Lower lobe of right lung (tissue), 2 donors: ENCODE results near the gene FGR. TPM values are rescaled to one million over a fixed set of nuclear protein-coding genes. Genes with fewer than 3 reads are reported as not detected.

ENCODE experiments used
- ATAC-seq, 2 donors: fragments of 200-7000 bp; cut with Tn5 transposase; one replicate each; pipeline ENCODE4 v1.9.1; 2020 to 2022; ENCODE audit warnings: mild to moderate bottlenecking in 2 of 2, moderate library complexity in 2 of 2
- DNase-seq: peaks from one replicate; pipeline ENCODE4 v3.0.0-alpha.2; 2020
- H3K27ac ChIP-seq: fragments of 200-600 bp; one replicate; pipeline ENCODE4 v1.8.0; 2022
- H3K27me3 ChIP-seq: fragments of 200-600 bp; one replicate; pipeline ENCODE4 v1.8.0; 2022; ENCODE audit warnings: low read depth
- H3K36me3 ChIP-seq: fragments of 200-600 bp; one replicate; pipeline ENCODE4 v1.8.0; 2022; ENCODE audit warnings: mild to moderate bottlenecking
- H3K4me1 ChIP-seq: fragments of 200-600 bp; one replicate; pipeline ENCODE4 v1.8.0; 2022
- H3K4me3 ChIP-seq: fragments of 200-600 bp; one replicate; pipeline ENCODE4 v1.8.0; 2022; ENCODE audit warnings: mild to moderate bottlenecking
- H3K9me3 ChIP-seq: fragments of 200-600 bp; one replicate; pipeline ENCODE4 v1.8.0; 2022
- intact Hi-C: fragments of 100-400 bp; cut with DNase I; formaldehyde crosslinking; loops from one replicate; pipeline ENCODE4 v1.11.0; 2022
- total RNA-seq: library from RNA; stranded (reverse); fragmentation: NEBNext Ultra II Directional; extraction: Animal tissue kit (Norgen Biotek cat#: 25700); gene quantifications from one replicate; pipeline ENCODE4 v1.2.1, GENCODE V29; 2021
- TF ChIP-seq, protein P1 (sequence below): fragments of 200-600 bp; IDR thresholded peaks from one replicate; pipeline ENCODE4 v1.8.0; 2022; ENCODE audit warnings: antibody characterized with exemption, mild to moderate bottlenecking
- donor health status: DM: no; HTN: yes; CAD: no; lungs with severe emphysema.

The FGR gene
- total RNA-seq, 1 donor from 2014 or later: 193 TPM

DNA sequence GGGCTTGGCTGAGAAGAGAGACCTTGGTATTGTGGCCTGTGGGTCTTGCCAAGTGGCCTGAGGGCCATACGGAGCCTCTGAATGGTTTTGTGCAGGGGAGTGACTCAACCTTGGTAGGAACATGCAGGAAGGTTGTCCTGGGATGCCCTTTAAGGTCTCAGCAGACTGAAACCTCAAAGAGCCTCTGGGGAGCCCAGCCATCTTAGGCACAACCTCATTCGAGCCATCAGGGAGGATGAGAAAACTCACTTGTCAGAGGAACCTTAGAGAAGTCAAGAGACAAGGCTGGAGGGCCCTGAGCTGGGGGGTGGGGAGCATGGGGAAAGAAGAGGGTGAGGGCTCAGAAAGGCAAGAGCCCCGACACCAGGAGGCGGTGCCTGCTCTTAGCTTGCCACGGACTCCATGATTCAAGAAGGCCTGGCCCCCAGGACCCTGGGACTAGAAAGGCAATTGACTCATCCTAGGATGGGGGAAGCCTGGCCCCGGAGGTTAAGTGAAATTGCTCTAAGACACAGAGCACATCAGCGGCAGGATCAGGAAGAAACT lies 24.0 kb upstream of the FGR start:
- ATAC-seq: no peak
- H3K4me3 ChIP-seq: peak overlapping the region; percentile 63
- TF ChIP-seq, protein P1, sequence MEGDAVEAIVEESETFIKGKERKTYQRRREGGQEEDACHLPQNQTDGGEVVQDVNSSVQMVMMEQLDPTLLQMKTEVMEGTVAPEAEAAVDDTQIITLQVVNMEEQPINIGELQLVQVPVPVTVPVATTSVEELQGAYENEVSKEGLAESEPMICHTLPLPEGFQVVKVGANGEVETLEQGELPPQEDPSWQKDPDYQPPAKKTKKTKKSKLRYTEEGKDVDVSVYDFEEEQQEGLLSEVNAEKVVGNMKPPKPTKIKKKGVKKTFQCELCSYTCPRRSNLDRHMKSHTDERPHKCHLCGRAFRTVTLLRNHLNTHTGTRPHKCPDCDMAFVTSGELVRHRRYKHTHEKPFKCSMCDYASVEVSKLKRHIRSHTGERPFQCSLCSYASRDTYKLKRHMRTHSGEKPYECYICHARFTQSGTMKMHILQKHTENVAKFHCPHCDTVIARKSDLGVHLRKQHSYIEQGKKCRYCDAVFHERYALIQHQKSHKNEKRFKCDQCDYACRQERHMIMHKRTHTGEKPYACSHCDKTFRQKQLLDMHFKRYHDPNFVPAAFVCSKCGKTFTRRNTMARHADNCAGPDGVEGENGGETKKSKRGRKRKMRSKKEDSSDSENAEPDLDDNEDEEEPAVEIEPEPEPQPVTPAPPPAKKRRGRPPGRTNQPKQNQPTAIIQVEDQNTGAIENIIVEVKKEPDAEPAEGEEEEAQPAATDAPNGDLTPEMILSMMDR: no peak
- no peak for DNase-seq
- H3K27ac ChIP-seq: peak overlapping the region; percentile 91
- intact Hi-C loops: no loop called here
- H3K36me3 ChIP-seq: no peaks in the 10 kb centered on the region
- H3K9me3 ChIP-seq: no peaks in the 10 kb centered on the region
- H3K4me1 ChIP-seq: peaks cover 56% of the 10 kb centered on the region
- no peaks in the 10 kb centered on the region for H3K27me3 ChIP-seq

DNA sequence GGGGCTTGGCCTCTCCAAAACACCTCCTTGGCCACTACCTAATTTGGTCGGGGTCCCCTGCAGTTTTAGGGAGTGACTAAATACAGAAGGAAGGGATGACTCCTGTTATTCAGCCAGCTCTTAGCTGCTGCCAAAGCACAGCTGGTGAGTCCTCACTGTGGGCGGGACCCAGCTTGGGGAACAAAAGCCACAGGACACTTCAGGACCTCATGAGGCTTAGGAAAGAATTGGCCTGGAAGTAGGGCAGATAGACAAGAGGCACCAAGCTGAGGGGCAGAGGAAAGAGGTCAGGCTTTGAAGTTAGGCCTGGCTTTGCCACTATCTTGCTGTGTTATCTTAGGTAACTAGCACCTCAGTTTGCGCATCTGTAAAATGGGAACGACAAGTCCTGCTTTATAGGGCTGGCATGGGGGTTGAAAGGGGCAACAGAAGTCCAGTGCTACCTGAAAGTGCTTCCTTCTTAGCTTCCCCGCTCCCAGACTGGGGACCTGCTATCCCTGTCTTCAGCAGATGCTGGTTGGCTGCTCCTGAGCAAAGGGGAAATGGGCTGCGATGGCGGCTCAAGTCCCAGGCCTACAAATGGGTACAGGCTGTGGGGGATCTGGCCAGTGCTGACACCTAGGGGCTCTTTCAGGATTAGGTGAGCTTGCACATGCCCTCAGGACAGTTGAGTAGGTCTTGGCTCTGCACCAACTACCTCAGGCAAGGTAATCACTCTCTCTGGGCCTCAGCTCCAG lies 21.3 kb upstream of the FGR start:
- DNase-seq (peak; percentile 75), ATAC-seq (peak in 1 of 2 donors; percentile 34)
- H3K36me3 ChIP-seq: no peaks in the 10 kb centered on the region
- no peaks in the 10 kb centered on the region for H3K27me3 ChIP-seq
- intact Hi-C loops: no loop called here
- H3K4me1 ChIP-seq: peaks cover 42% of the 10 kb centered on the region
- no peaks in the 10 kb centered on the region for H3K9me3 ChIP-seq
- peak overlapping the region; percentile 64 for H3K27ac ChIP-seq
- TF ChIP-seq, protein P1: no peak
- H3K4me3 ChIP-seq: no peak overlapping the region

DNA sequence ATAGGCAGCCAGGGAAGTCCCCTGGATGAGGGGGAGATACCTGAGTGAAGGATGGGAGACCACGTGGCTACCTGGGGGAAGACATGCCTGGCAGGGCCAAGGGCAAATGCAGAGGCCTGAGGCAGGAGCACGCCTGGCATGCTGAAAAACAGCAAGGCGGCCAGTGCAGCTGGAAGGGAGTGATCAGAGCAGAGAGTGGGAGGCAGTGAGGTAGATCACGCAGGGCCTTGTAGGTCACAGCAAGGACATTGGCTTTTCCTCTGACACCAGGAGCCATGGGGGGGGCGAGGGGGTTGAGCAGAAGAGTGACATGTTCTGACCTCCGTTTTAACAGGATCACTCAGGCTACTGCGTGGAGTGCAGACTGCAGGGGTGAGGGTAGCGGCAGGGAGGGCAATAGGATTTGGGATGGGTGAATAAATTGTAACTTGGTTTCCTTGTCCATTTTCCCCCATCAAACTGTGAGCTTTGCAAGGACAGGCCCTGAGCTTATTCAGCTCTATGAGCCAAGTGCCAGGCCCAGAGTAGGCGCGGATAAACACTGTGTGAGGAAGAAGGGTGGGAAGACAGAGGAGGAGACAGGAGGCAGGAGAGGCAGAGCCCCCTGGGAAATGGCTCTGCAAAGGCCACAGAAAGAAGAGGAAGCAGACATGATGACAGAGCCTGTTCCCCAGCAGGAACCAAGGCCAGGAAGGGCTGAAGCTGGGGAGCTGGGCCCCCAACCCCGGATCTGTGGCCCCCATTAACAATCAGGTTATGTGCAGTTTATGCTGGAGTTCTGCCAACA lies 20.4 kb upstream of the FGR start:
- no peak for ATAC-seq
- H3K4me3 ChIP-seq: no peak overlapping the region
- no peaks in the 10 kb centered on the region for H3K36me3 ChIP-seq
- H3K27ac ChIP-seq: peak overlapping the region; percentile 64
- peaks cover 42% of the 10 kb centered on the region for H3K4me1 ChIP-seq
- no peak for DNase-seq
- H3K27me3 ChIP-seq: no peaks in the 10 kb centered on the region
- TF ChIP-seq, protein P1: no peak
- intact Hi-C loops: no loop called here
- no peaks in the 10 kb centered on the region for H3K9me3 ChIP-seq

DNA sequence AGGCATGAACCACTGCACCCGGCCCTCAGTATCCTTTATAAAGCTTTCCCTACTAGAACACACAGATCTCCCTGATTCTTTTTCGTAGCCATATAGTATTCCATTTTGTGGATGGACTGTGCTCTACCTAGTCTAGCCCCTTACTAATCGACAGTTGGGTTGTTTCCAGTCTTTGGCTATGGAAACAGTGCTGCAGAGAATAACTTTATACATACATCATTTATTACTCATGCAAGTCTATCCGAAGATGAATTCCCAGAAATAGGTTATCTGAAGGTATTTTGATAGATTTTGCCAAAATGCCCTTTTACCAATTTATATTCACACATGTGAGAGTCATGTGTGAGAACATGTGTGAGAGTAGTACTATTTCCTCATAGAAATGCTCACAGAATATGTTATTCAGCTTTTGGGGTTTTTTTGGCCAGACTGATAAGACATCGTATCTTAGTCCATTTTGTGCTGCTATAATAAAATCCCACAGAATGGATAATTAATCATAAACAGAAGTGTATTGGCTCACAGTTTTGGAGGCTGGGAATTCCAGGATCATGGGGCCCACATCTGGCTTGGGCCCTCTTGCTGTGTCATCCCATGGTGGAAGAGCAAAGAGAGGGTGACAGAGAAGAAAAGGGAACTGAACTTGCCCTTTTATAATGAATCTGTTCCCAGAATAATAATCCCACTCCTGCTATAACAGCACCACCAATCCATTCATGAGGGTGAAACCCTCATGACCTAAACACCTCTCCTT lies 17.3 kb upstream of the FGR start:
- H3K36me3 ChIP-seq: no peaks in the 10 kb centered on the region
- TF ChIP-seq, protein P1: no peak
- H3K27me3 ChIP-seq: no peaks in the 10 kb centered on the region
- no peak overlapping the region for H3K4me3 ChIP-seq
- H3K4me1 ChIP-seq: peaks cover 32% of the 10 kb centered on the region
- no peak overlapping the region for H3K27ac ChIP-seq
- intact Hi-C loops: no loop called here
- H3K9me3 ChIP-seq: no peaks in the 10 kb centered on the region
- no peak for DNase-seq
- no peak for ATAC-seq

DNA sequence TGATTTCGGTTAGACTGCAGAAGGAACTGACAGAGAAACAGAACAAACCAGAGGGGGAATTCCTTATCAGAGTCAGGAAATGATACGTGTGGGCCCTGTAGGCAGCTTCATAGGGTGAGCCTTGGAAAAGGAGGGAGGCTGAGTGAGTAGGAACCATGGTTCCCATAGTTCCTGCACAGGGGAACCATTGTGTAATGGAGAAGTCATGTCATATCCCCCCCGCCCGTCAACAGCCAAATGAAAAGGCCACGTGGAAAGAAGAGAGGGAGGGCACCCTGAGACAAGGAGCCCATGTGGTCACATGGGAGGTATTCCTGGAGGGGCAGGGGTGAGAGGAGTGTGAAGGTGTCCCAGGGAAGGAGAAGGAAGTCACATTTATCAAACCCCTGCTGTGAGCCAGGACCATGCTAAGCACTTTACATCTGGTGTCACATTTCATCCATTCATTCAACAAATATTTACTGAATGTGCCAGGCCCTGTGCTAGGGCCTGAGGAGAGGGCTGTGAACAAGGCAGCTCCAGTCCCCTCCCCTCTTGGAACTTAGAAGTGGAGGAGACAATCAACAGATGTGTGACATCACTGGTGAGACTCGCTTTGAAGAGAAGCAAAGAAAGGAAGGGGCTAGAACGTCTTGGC lies 15.7 kb upstream of the FGR start:
- Histone ChIP-seq H3K27me3 (no peaks in the 10 kb centered on the region), H3K27ac (no peak overlapping the region), H3K4me1 (peaks cover 22% of the 10 kb centered on the region), H3K36me3 (no peaks in the 10 kb centered on the region), H3K9me3 (no peaks in the 10 kb centered on the region), H3K4me3 (no peak overlapping the region)
- DNase-seq (no peak), ATAC-seq (peak; percentile 52 to 59)
- intact Hi-C loops: no loop called here
- TF ChIP-seq, protein P1: no peak
